ENCODE data around the gene TUBB. TPM values are rescaled to one million over a fixed set of nuclear protein-coding genes. Genes with fewer than 3 reads are reported as not detected.
"Not testable (repeated sequence)": the region's sequence is repeated elsewhere in the genome, so short reads cannot be mapped to it uniquely, and the experiment has no call there.

The TUBB gene
- total and polyA plus RNA-seq, 2 experiments from 2014 or later = 433 to 460 TPM

GRCh38 chr6:30720738-30721197, 616 bp downstream of the TUBB start:
- Histone ChIP-seq H4K20me1 (ENCODE audit: insufficient read depth, poor library complexity, severe bottlenecking) (peaks cover 42% of the 10 kb centered on the region), H3K4me3 (peak overlapping the region; percentile 81), H3K36me3 (replicated peaks; ENCODE audit: insufficient read depth, low read depth) (no peaks in the 10 kb centered on the region), H3K79me2 (peaks cover 65% of the 10 kb centered on the region), H3K27ac (peak overlapping the region; percentile 99), H2AFZ (peak overlapping the region; percentile 36), H3K9me3 (ENCODE audit: low read depth) (no peaks in the 10 kb centered on the region), H3K4me1 (ENCODE audit: insufficient read depth) (peaks cover 13% of the 10 kb centered on the region), H3K27me3 (no peaks in the 10 kb centered on the region), H3K9me2 (replicated peaks; ENCODE audit: insufficient read depth) (no peaks in the 10 kb centered on the region), H3K4me2 (peak overlapping the region; percentile 64)
- DNase-seq (ENCODE audit: low spot score) = peak; percentile 77
- under 1% methylated on average over 19 of the region's 29 CpGs for WGBS (ENCODE audit: low lambda C conversion rate, missing lambda C conversion rate)
- no peak for TF ChIP-seq CTCF (IDR thresholded peaks at IDR 0.05; ENCODE audit: poor library complexity)
- TF ChIP-seq EZH2 (IDR thresholded peaks at IDR 0.05; ENCODE audit: borderline replicate concordance) = no peak
- no peak for TF ChIP-seq EZH2phosphoT487 (IDR thresholded peaks at IDR 0.05; ENCODE audit: low read depth, severe bottlenecking, unreplicated experiment)

- H3K4me2 ChIP-seq = peak overlapping the region; percentile 90
- peaks cover 13% of the 10 kb centered on the region for H3K4me1 ChIP-seq (ENCODE audit: insufficient read depth)
- no peaks in the 10 kb centered on the region for H3K27me3 ChIP-seq
- H3K9me2 ChIP-seq (replicated peaks; ENCODE audit: insufficient read depth) = no peaks in the 10 kb centered on the region
- H3K27ac ChIP-seq = peak overlapping the region; percentile 99
- WGBS (ENCODE audit: low lambda C conversion rate, missing lambda C conversion rate) = 2% methylated on average over 27 of the region's 71 CpGs
- H3K4me3 ChIP-seq = peak overlapping the region; percentile 81
- H3K9me3 ChIP-seq (ENCODE audit: low read depth) = no peaks in the 10 kb centered on the region
- peak; percentile 98 for DNase-seq (ENCODE audit: low spot score)
- peak overlapping the region; percentile 36 for H2AFZ ChIP-seq
- peaks cover 67% of the 10 kb centered on the region for H3K79me2 ChIP-seq
- no peaks in the 10 kb centered on the region for H3K36me3 ChIP-seq (replicated peaks; ENCODE audit: insufficient read depth, low read depth)
- peaks cover 46% of the 10 kb centered on the region for H4K20me1 ChIP-seq (ENCODE audit: insufficient read depth, poor library complexity, severe bottlenecking)
- no peak for TF ChIP-seq EZH2phosphoT487 (IDR thresholded peaks at IDR 0.05; ENCODE audit: low read depth, severe bottlenecking, unreplicated experiment)
- TF ChIP-seq CTCF (IDR thresholded peaks at IDR 0.05; ENCODE audit: poor library complexity) = peak; percentile 39
Measured at GRCh38 chr6:30721198-30722024, 1.3 kb downstream of the TUBB start.

DNA sequence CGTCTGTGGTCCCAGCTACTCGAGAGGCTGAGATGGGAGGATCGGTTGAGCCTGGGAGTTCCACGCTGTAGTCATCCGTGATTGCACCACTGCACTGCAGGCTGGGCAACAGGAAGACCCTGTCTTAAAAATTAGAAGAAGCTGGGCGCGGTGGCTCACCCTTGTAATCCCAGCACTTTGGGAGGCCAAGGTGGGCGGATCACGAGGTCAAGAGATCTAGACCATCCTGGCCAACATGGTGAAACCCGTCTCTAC, 1.8 kb downstream of the TUBB start:
- Histone ChIP-seq H3K79me2 (peaks cover 63% of the 10 kb centered on the region), H3K27ac (peak overlapping the region; percentile 92), H4K20me1 (ENCODE audit: insufficient read depth, poor library complexity, severe bottlenecking) (peaks cover 46% of the 10 kb centered on the region), H3K4me3 (peak overlapping the region; percentile 72), H3K4me1 (ENCODE audit: insufficient read depth) (peaks cover 13% of the 10 kb centered on the region), H3K4me2 (peak overlapping the region; percentile 90)
- not testable (repeated sequence) for H3K27me3 ChIP-seq; H3K9me2 ChIP-seq (replicated peaks; ENCODE audit: insufficient read depth); H3K36me3 ChIP-seq (replicated peaks; ENCODE audit: insufficient read depth, low read depth); H2AFZ ChIP-seq; H3K9me3 ChIP-seq (ENCODE audit: low read depth)
- WGBS (ENCODE audit: low lambda C conversion rate, missing lambda C conversion rate) = 3% methylated on average over 10 of the region's 10 CpGs
- peak; percentile 46 for DNase-seq (ENCODE audit: low spot score)

DNA sequence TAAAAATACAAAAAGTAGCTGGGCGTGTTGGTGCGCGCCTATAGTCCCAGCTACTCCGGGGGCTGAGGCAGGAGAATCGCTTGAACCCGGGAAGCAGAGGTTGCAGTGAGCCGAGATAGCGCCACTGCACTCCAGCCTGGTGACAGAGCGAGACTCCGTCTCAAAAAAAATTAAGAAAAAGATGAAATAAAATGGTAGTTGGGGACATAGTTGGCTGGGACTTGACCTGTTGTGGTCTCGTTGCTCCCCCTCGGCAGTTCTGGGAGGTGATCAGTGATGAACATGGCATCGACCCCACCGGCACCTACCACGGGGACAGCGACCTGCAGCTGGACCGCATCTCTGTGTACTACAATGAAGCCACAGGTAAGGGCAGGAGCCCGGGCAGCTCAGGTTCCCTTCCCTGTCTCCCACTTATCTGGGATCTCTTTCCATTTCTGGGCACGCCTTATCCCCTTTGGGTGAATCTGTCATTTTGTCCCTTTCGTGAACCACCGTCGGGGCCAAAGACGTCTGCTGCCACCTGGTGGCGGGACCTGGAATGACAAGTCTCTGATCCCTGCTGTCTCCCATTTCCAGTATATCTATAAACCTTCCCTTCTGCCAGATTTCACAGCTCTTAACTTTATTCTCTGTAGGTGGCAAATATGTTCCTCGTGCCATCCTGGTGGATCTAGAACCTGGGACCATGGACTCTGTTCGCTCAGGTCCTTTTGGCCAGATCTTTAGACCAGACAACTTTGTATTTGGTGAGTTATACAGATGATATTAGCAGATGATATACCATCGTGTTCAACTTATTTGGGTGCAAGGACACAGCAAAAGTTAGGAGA, 2.3 kb downstream of the TUBB start:
- peak overlapping the region; percentile 90 for H3K4me2 ChIP-seq
- no peaks in the 10 kb centered on the region for H3K36me3 ChIP-seq (replicated peaks; ENCODE audit: insufficient read depth, low read depth)
- WGBS (ENCODE audit: low lambda C conversion rate, missing lambda C conversion rate) = 12% methylated on average over 27 of the region's 27 CpGs
- H2AFZ ChIP-seq = no peak overlapping the region
- H3K4me3 ChIP-seq = peak overlapping the region; percentile 72
- DNase-seq (ENCODE audit: low spot score) = peak; percentile 84
- no peaks in the 10 kb centered on the region for H3K9me3 ChIP-seq (ENCODE audit: low read depth)
- H4K20me1 ChIP-seq (ENCODE audit: insufficient read depth, poor library complexity, severe bottlenecking) = peaks cover 46% of the 10 kb centered on the region
- H3K27ac ChIP-seq = peak overlapping the region; percentile 92
- H3K27me3 ChIP-seq = no peaks in the 10 kb centered on the region
- H3K9me2 ChIP-seq (replicated peaks; ENCODE audit: insufficient read depth) = no peaks in the 10 kb centered on the region
- peaks cover 13% of the 10 kb centered on the region for H3K4me1 ChIP-seq (ENCODE audit: insufficient read depth)
- TF ChIP-seq EZH2 (IDR thresholded peaks at IDR 0.05; ENCODE audit: borderline replicate concordance) = no peak
- peak; percentile 94 for TF ChIP-seq CTCF (IDR thresholded peaks at IDR 0.05; ENCODE audit: poor library complexity)
- H3K79me2 ChIP-seq = peaks cover 63% of the 10 kb centered on the region

DNA sequence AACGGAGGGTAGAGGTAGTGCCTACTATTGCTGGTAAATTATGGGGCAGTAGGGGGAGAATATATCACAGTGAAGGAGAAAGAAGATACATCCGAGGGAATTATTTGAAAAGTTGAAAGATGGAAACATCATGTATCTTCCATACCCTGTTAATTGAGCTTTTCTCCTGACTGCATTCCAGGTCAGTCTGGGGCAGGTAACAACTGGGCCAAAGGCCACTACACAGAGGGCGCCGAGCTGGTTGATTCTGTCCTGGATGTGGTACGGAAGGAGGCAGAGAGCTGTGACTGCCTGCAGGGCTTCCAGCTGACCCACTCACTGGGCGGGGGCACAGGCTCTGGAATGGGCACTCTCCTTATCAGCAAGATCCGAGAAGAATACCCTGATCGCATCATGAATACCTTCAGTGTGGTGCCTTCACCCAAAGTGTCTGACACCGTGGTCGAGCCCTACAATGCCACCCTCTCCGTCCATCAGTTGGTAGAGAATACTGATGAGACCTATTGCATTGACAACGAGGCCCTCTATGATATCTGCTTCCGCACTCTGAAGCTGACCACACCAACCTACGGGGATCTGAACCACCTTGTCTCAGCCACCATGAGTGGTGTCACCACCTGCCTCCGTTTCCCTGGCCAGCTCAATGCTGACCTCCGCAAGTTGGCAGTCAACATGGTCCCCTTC, 3.1 kb downstream of the TUBB start:
- Histone ChIP-seq H3K27ac (peak overlapping the region; percentile 41), H3K4me1 (ENCODE audit: insufficient read depth) (peaks cover 13% of the 10 kb centered on the region), H3K79me2 (peaks cover 58% of the 10 kb centered on the region), H4K20me1 (ENCODE audit: insufficient read depth, poor library complexity, severe bottlenecking) (peaks cover 46% of the 10 kb centered on the region), H3K4me2 (peak overlapping the region; percentile 90)
- not testable (repeated sequence) for H3K9me3 ChIP-seq (ENCODE audit: low read depth); DNase-seq (ENCODE audit: low spot score); H3K4me3 ChIP-seq; H3K9me2 ChIP-seq (replicated peaks; ENCODE audit: insufficient read depth); H3K27me3 ChIP-seq; H3K36me3 ChIP-seq (replicated peaks; ENCODE audit: insufficient read depth, low read depth); H2AFZ ChIP-seq
- WGBS (ENCODE audit: low lambda C conversion rate, missing lambda C conversion rate) = 74% methylated on average over 16 of the region's 16 CpGs
